Loucy (cell line): ENCODE measurements around the gene KRTAP1-4.
"Not testable (repeated sequence)": the region's sequence is repeated elsewhere in the genome, so short reads cannot be mapped to it uniquely, and the experiment has no call there.

ENCODE experiments used
- H2AFZ ChIP-seq: fragments of 200-600 bp; sonication (generic); 2 replicates; pipeline ENCODE4 v1.6.0; 2016; ENCODE audit warnings: antibody characterized with exemption, mild to moderate bottlenecking, low read length, moderate library complexity
- H3F3A ChIP-seq: fragments of 200-600 bp; 2 replicates; pipeline ENCODE4 v1.6.0; 2016; ENCODE audit warnings: antibody characterized with exemption, low read depth, mild to moderate bottlenecking
- H3K27me3 ChIP-seq: fragments of 200-600 bp; sonication (generic); 2 replicates; pipeline ENCODE4 v1.6.1; 2014; ENCODE audit warnings: low read length, mild to moderate bottlenecking; ENCODE audit not compliant: insufficient read depth, poor library complexity, severe bottlenecking
- H3K36me3 ChIP-seq: fragments of 200-600 bp; sonication (generic); 2 replicates; pipeline ENCODE4 v1.6.1; 2016; ENCODE audit warnings: low read length; ENCODE audit not compliant: insufficient read depth
- H3K4me1 ChIP-seq: fragments of 200-600 bp; sonication (generic); 2 replicates; pipeline ENCODE4 v1.5.1; 2014; ENCODE audit warnings: low read length, mild to moderate bottlenecking; ENCODE audit not compliant: insufficient read depth, poor library complexity, severe bottlenecking
- H3K4me2 ChIP-seq: fragments of 200-600 bp; sonication (generic); 2 replicates; pipeline ENCODE4 v1.6.0; 2014; ENCODE audit warnings: antibody characterized with exemption, low read length, low read depth, mild to moderate bottlenecking; ENCODE audit not compliant: poor library complexity, severe bottlenecking
- H3K4me3 ChIP-seq: fragments of 200-600 bp; sonication (generic); 2 replicates; pipeline ENCODE4 v1.5.1; 2014; ENCODE audit warnings: low read length, mild to moderate bottlenecking, mixed read lengths; ENCODE audit not compliant: poor library complexity, severe bottlenecking
- H3K79me2 ChIP-seq: fragments of 200-600 bp; sonication (generic); 2 replicates; pipeline ENCODE4 v1.6.1; 2014; ENCODE audit warnings: low read length; ENCODE audit not compliant: insufficient read depth
- H3K9ac ChIP-seq: fragments of 200-600 bp; sonication (generic); 2 replicates; pipeline ENCODE4 v1.6.0; 2014; ENCODE audit warnings: mild to moderate bottlenecking, low read depth, low read length, moderate library complexity; ENCODE audit not compliant: poor library complexity, severe bottlenecking
- H3K9me2 ChIP-seq: fragments of 200-600 bp; sonication (generic); replicated peaks from 2 replicates; pipeline ENCODE4 v1.6.1; 2016; ENCODE audit warnings: low read depth, low read length, mixed read lengths
- H3K9me3 ChIP-seq: fragments of 200-600 bp; sonication (generic); 2 replicates; pipeline ENCODE4 v1.6.1; 2014; ENCODE audit warnings: mild to moderate bottlenecking, antibody characterized with exemption, low read length, low read depth; ENCODE audit not compliant: insufficient read depth
- H4K20me1 ChIP-seq: fragments of 200-600 bp; sonication (generic); 2 replicates; pipeline ENCODE4 v1.6.0; 2014; ENCODE audit warnings: antibody characterized with exemption, low read length, mild to moderate bottlenecking; ENCODE audit not compliant: insufficient read depth, poor library complexity, severe bottlenecking
- CTCF ChIP-seq: fragments of 200-600 bp; sonication (generic); conservative IDR thresholded peaks from 2 replicates; pipeline ENCODE4 v1.5.1; 2014; ENCODE audit warnings: mild to moderate bottlenecking, antibody characterized with exemption, low read length
- EZH2phosphoT487 ChIP-seq: fragments of 200-600 bp; IDR thresholded peaks from 2 replicates; pipeline ENCODE4 v1.6.1; 2018; ENCODE audit warnings: antibody characterized with exemption, mild to moderate bottlenecking, moderate library complexity, borderline replicate concordance

The KRTAP1-4 gene

GRCh38 chr17:41063449-41063848 lies 33.5 kb upstream of the KRTAP1-4 start:
- H3K79me2 ChIP-seq: no peaks in the 10 kb centered on the region
- no peak for TF ChIP-seq CTCF
- TF ChIP-seq EZH2phosphoT487: no peak
- H4K20me1 ChIP-seq: no peaks in the 10 kb centered on the region
- H3K27me3 ChIP-seq: no peaks in the 10 kb centered on the region
- H3K36me3 ChIP-seq: no peaks in the 10 kb centered on the region
- H3K9ac ChIP-seq: no peak overlapping the region
- H3K9me2 ChIP-seq: no peaks in the 10 kb centered on the region
- H3K4me3 ChIP-seq: no peak overlapping the region
- no peaks in the 10 kb centered on the region for H3F3A ChIP-seq
- no peak overlapping the region for H3K4me2 ChIP-seq
- no peaks in the 10 kb centered on the region for H3K4me1 ChIP-seq
- H3K9me3 ChIP-seq: no peaks in the 10 kb centered on the region
- H2AFZ ChIP-seq: no peak overlapping the region

GRCh38 chr17:41061964-41062363 lies 32.0 kb upstream of the KRTAP1-4 start:
- Histone ChIP-seq H4K20me1 (no peaks in the 10 kb centered on the region), H3K4me3 (no peak overlapping the region), H3K4me1 (no peaks in the 10 kb centered on the region), H3K9me3 (no peaks in the 10 kb centered on the region), H3K36me3 (no peaks in the 10 kb centered on the region), H3K9me2 (no peaks in the 10 kb centered on the region), H3K79me2 (no peaks in the 10 kb centered on the region), H3K9ac (no peak overlapping the region), H3K27me3 (no peaks in the 10 kb centered on the region), H3K4me2 (no peak overlapping the region), H3F3A (no peaks in the 10 kb centered on the region), H2AFZ (no peak overlapping the region)
- no peak for TF ChIP-seq CTCF
- no peak for TF ChIP-seq EZH2phosphoT487

GRCh38 chr17:41060052-41060604 lies 30.1 kb upstream of the KRTAP1-4 start, which contains the start of gene KRTAP2-3:
Gene KRTAP2-3 (minus strand): TSS chr17:41060114. CDS start chr17:41060050, 64 bp downstream.
- no peak within 1 kb of the TSS for H3K4me3 ChIP-seq
- no peak within 1 kb of the TSS for H3K9ac ChIP-seq
- no peak for TF ChIP-seq CTCF
- no peak for TF ChIP-seq EZH2phosphoT487
- H3K79me2 ChIP-seq: no peaks in the 10 kb centered on the region
- no peaks in the 10 kb centered on the region for H4K20me1 ChIP-seq
- H3K9me3 ChIP-seq: no peaks in the 10 kb centered on the region
- no peaks in the 10 kb centered on the region for H3F3A ChIP-seq
- H3K4me1 ChIP-seq: no peaks in the 10 kb centered on the region
- no peak within 1 kb of the TSS for H2AFZ ChIP-seq
- H3K36me3 ChIP-seq: no peaks in the 10 kb centered on the region
- H3K27me3 ChIP-seq: no peaks in the 10 kb centered on the region
- H3K9me2 ChIP-seq: no peaks in the 10 kb centered on the region
- no peak within 1 kb of the TSS for H3K4me2 ChIP-seq

GRCh38 chr17:41059276-41060051 lies 29.5 kb upstream of the KRTAP1-4 start:
- H3K79me2 ChIP-seq, H2AFZ ChIP-seq, H3K9me2 ChIP-seq, H3K4me1 ChIP-seq, H3K9me3 ChIP-seq, H3K27me3 ChIP-seq, H3K4me2 ChIP-seq, H3K4me3 ChIP-seq, H3K9ac ChIP-seq, H4K20me1 ChIP-seq, H3K36me3 ChIP-seq, H3F3A ChIP-seq: not testable (repeated sequence)
